CD4-positive, alpha-beta T cell treated with Interleukin-10 for 1 hour (primary cell): ENCODE measurements around the gene MPO.

Source experiments
- DNase-seq: peaks from one replicate; pipeline ENCODE4 v3.0.0-alpha.2; 2020

The MPO gene

GRCh38 chr17:58229384-58229783 is 51.4 kb downstream of the MPO start:
- no peak for DNase-seq

GRCh38 chr17:58228679-58229078 is 52.1 kb downstream of the MPO start:
- no peak for DNase-seq

- no peak for DNase-seq
Measured at GRCh38 chr17:58227733-58228132, 53.0 kb downstream of the MPO start.

GRCh38 chr17:58224315-58224714 is 56.4 kb downstream of the MPO start:
- no peak for DNase-seq
